ENCODE measurements around the gene TLE3.

The TLE3 gene

DNA sequence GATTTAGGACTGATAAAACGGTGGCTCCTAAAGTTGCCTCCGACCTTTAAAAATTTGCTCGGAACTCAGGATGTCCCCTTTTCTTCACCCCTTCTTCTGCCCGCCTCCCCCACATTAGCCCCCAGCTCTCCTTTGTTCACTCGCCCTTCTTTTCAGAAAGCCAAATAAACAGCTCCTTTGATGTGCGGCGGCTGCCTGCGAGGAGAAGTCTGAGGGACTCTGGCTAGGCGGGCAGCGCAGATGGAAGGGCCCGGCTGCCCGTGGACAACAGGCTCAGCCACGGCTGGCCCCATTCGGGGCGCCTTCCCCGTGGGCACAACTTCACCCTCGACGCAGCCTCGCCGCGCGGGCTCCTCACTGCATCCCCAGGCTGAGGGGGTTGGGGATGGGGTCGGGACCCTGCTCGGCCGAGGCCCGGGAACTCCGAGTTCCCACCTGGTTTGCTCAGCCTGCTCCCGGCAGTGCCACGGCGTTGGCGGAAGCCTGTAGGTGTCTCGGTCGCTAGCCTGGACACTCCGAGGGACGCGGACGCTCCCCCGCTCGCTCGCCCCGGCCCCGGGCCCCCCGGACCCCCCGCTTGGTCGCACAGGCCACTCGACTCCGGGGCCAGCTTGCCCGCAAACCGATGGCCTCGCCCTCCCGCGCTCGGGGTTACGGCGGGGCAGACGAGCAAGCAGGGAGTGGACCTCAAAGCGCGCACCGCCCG, 897 bp upstream of the TLE3 start:
- DNase-seq = peak; percentile 23

DNA sequence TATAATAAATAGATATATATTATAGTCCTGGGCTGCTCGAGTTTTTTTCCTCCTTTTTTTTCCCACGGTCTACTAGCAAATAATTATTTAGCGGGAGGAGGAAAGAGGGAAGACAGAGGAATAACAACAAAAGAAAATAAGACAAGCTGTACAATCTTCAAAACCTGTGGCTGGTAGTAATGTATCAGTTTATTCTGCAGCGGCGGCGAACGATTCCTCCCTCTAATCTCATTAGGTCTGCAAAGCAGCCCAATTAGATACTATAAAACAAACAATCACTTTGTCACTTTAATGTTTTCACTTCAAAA, 390 bp upstream of the TLE3 start:
- DNase-seq = no peak

DNA sequence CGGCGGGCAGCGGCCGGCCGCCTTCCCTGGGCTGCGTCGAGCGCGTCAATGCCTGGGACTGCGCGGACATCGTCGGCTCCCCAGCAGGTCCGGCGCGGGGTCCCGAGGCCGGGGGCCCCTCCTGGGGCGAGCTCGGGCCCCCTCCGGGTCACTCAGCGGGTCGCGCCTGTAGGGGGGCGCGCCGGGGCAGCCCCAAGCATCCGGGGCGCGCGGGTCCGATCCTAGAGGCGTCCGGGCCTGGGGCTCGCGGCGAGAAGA, 725 bp downstream of the TLE3 start:
- DNase-seq = no peak

DNA sequence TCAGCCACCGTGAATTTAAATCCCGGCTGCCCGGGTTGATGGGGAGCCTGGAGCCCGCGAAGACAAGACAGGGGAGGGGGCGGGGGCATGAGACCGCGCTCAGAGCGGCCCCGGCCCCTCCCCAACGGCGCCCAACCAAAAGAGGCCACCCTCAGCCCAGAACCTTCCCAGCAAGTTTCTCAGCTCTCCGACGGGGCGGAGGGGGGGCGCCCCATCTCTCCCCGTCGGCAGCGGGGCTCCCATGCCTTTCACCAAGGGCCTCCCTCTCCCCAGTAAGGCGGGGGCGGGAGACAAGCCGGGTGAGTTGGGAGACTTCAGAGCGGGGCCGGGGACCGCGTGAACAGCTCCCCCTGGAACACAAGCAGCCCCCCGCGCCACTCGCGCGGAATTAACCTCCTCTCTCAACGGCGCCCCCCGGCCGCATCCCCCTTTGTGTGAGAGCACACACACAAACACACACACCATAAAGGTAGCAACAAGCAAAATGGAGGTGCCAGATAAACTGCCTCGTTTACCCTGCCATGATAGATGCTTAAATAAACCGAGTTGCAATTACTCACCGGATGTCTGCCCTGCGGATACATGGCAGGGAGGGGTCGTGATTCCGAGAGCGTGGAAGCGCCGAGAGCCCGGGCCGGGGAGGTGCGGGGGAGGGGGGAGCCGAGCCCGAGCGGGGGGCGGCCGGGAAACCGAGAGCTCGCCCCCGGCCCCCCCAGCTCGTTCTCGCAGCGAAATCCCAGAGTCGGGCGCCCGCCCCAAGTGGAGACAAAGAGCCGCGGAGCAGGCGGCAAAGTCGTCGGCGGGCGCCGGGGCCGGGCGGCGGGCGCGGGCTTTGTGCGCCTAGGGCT, 1.3 kb downstream of the TLE3 start:
- peak; percentile 30 for DNase-seq

DNA sequence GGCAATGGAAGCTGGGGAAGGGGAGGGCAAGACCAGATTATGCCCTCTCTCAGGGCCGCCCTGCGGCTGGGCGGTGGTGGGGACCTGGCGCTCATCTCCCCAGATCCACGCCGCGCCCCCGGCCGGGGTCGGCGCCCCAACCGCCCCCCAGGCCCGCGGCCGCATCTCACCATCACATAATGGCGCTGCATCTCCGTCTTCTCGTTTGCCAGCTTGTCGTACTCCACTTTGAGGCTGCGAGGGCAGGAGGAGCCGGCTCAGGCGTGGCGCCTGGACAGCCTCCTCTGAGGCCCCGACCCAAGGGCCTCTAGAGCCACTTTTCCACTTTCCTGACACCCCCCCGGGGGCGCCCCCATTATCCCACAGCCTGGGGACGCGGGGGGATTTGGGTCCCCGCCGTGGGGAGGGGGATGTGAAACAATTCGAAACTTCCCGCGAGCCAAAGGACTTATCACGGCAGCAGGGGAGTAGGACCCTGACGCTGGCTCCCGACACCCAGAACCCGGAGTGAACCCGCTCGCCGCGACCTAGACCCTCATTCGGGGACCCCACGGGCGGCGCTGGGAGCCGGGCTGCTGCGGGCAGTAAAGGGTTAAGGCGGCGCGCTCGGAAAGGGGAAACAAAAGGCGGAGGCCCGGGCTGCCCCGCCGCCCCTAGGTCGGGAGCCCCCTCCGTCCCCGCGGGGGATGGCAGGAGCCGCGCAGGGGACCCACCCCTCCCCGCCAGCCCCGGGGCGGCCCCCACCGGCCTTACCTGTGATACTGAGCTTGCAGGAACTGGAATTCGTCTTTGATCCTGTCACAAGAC, 2.1 kb downstream of the TLE3 start:
- DNase-seq = no peak

DNA sequence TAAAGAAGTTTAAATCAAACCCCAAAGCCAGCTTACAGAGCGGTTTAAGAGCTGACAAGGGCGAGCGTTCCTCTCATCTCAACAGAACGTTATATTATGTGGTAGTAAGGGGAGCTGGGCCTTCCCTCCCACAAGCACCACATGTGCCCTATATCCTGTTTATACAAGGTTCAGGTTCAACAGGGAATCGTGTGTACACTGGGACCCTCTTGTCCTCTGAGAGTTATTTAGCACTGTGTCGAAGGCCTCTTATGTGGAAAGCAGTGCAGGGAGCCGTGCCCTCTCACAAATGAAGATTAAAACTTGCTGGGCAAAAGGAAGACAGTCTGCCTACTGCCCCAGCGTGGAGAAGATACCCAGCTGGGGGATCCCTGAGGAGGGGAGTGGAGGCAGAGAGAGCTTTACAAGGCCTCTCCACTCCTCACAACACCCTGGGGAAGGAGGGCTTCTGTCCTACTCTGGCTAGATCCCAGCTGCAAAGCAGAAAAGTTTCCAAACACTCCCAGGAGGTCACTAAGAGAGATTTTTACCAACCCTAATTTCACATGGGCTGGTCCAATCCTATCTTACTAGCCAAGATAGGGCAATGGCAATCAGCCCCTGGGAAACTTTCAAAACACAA, 2.9 kb downstream of the TLE3 start:
- no peak for DNase-seq

DNA sequence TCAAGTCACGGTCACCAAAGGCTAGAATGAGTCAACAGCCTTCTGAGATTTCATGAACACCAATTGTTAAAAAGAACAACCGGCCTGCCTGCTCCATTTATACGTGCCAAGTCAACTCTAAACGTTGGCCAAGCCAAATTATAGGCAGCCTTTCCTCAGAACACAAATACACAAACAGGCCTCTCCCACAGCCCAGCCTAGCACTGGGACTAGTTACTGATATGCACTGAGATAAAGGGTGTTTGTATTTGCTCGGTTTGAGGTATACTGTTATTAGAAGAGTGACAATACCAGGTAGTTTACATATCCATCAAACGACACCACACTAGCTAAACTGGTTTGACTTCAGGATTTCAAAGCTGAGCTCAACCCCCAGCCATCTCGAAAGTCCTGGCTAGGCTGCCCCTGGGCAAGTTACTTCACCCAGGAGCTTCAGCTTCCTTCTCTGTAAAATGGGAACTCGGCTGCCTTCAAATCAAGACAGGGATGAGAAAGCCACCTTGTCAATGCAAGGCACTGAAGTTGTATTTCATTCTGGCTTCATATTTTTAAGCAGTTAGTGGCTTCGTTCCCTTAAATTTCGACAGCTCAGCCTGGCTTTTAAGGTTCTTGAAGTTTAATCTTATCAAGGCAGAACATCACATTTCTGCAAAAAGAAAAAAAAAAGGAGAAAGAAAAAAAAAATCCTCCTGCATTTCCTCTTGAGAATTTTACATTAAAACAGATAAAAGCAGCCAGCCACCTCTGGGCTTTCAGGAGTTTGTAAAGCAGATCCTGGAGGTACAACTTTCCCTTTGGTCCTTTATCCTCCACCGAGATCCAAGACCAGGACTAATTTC, 4.0 kb downstream of the TLE3 start:
- DNase-seq = no peak

DNA sequence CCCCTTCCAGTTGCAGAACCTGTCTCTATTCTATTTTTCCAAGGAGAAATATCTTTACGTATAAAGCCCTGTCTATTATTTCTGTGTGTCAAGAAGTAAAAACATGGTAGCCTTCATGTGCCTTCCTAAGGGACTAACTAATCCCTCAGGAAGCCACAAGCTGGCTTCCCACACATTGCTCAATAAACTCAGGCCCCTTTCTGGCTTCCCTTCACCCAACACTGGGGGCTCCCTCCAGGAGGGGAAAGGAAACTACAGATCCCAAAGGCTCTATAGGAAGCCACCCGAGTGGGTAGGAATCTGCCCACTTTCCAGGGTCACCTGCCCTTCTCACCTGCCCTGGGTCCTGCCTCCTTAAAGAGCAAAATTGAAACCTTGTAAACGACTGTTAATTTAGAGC, 4.6 kb downstream of the TLE3 start:
- DNase-seq = no peak

DNA sequence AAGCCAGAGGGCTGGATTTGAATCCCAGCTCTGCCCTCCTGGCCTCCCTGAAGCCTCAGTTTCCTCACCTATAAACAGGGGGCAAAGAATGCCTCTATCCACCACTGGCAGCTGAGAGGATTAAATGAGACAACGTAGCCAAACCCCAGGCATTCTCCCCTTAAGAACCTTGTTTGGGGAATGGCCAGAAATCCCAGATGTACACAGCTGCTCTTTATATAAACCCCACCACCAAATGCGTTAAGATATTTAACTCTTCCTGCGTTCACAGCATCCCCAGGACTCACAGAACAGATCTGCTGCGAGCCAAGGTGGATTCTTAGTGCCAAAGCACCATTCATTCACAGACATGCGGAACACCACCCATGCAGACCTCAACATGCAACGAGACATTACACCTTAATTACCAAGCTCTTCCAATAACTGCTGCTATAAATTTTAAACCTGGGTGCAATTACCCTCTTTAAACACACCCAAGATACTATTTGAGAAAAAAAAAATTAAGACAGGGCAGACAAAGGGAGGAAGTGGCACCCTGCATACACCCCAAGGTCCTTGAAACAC, 5.2 kb downstream of the TLE3 start:
- no peak for DNase-seq

DNA sequence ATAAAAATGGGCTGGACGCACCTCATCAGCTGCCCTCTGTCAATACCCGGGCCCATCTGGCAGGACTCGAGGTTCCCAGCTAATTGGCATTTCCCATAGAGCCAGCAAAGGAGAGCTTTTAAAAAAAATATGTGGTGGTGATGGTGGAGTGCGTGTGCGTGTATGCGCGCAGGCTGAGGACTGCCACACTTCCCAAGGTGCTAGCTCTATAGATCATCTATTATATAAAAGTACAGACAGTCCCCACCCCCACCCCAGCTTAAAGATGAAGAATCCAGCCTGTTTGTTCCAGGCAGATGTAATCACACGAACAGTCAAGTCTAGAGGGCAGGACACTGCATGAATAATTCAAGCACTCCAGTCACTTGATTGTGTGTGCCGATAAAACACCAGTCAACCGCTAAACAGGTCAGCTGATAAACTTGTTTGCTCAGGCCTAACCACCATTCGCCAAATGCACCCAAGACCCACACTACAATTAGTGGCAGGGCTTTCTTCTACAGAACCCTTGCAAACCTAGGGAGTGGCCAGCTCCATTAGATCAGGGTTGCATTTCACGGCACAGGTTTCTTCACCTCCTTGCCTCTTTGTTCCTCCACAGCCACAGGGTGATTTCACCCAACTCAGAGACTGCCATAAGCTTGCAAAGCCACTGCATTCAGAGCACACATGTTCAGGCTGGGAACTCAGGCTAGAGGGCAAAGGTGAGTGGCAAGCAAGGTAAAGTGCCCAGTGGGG, 5.8 kb downstream of the TLE3 start:
- DNase-seq = peak; percentile 18

DNA sequence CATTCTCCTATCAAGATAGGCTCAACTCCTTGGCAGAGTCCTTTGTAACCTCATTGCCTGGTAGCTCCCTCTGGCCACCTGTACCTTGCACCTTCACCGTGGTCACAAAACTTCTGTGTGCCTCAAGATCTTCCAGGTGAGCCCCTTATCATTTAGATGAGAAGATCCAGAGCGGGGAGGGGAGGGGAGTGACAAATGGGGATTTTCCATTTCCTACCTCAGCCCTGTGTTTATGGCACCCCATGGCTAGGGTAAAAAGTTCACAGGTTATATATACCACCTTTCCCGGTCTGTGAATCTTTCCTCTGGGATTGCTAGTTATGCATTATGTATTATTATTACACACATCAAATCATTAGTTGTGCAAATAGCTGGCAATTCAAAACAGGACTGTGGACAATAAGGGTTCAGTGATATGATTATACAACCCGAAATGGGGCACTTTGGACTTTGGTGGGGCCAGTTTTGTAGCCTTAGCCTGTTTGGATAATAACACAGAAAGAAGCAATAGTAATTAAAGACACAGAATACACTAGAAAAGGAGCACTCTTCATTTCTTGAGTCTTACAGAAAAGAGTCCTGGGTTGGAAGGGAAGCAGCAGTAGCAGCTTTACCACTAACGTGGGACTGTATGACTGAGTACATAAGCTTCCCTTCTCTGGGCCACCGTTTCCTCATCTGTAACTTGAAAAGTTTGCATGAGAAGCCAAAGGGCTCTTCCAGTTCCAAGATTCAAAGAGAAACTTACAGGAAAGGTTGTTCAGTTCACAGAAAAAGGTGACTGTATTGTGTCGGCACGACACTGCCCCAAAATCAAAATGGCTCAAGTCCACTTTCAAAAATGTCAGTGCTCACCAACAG, 7.1 kb downstream of the TLE3 start:
- DNase-seq = no peak

DNA sequence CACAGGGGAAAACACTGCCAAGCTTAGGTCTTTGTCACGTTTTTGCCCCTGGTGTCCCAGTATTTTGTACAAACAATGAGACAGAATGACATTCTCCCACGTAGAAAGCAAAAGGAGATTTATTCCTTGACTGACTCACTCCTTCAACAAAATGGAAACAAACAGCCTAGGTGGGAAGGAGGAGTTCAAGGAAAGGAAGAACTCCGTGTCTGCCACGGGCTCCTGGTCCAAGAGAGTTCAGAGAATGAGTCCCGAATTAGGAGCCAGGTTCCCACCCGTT, 8.1 kb downstream of the TLE3 start:
- DNase-seq = no peak

DNA sequence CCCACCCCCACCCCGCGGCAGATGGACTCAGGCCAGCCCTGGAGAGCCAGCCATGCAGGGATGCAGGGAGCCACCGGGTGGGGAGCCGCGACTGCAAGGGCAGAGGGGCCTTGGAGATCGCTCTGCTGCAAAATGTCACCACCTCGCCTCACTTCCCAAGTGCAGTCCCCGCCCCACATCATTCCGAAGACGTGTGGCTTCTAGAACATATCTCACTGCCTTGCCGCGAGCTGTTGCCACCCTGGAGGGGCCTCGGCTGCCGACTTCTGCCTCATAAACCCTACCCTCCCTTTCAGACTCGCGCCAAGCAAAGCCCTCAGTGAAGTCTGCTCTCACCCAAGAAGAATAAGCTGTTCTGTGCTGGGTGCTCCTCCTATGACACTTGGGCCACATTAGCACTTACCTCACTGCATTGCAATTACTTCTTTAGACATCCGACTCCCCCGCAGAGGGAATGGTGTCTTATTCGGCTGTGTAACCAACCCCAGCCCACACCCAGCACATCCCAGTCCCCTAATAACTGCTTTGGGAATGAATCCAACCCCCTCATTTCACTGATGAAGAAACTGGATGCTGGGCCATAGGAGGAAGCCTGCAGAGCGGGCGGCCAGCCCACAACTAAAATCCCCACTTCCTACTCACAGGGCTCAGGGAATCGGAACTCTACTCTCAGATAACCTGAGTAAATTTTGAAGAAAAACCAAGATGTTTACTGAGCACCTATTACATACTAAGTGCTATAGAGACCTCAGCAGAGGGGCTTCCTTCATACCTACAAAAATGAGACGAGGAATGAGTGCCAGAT, 8.6 kb downstream of the TLE3 start:
- DNase-seq = no peak

DNA sequence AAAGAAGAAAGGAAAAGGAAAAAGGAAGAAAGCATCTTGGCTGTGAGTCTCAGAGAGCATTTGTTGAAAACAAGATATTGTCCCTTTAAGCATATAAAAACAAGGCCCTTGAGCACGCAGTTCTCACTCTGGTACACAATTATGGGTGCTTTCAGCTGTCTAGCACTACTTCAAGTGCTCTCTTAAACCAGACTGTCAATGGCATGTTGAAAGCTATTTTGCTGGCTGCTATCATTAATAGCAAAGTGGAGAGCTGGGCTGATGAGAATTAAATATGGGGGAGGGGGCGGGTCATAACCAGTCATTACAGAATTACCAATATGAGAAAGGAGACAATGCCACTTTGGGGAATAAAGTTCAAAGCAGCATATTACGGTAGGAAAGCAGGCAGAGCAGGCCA, 9.3 kb downstream of the TLE3 start:
- DNase-seq = peak; percentile 90

DNA sequence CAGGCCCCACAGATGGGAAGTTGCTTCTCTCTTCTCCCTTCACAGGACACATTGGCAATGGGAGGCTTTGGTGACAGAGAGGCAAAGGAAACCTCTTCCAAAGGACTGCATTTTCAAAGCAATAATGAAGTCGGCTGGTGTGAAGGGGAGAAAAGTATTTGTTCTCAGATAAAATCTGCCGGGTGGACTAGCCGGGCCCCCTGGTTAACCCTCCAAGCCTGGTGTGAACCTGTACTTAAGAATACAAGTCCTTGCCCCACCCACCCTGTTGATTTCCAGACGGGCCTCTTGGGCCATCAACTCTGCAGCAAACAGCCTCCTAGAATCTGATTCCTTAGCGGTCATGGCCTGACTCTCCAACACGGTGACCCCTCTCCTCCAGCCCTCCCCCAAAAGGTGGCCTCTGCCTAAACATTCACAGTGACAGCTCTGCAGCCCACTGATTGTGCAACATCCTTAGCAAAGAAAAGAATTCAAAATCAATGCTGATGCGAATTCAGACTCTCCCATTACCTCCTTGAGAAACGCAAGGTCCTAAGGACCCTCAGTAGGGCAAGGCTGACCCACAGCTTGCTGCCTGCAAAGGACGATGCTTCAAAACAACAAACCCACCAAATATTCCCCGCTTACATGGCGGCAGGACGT, 9.9 kb downstream of the TLE3 start:
- no peak for DNase-seq

DNA sequence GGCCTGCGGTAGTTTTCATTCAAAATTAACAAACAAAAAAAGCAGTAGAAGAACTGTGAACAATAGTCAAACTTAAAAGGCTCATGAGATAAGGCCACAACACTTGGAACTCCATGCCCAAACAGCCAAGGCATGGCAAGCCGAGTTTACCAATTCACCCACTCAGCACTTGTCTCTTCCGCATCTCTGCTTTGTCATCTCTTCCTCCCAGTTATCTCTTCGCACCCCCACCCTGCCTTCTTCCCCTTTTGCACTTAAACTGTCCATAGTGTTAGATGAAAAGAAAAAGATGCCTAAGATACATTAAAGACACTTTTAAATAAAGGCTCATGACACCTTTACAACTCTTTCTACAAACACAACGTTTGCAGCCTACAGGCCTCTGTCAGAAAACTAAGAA, 11.1 kb downstream of the TLE3 start:
- DNase-seq = no peak

DNA sequence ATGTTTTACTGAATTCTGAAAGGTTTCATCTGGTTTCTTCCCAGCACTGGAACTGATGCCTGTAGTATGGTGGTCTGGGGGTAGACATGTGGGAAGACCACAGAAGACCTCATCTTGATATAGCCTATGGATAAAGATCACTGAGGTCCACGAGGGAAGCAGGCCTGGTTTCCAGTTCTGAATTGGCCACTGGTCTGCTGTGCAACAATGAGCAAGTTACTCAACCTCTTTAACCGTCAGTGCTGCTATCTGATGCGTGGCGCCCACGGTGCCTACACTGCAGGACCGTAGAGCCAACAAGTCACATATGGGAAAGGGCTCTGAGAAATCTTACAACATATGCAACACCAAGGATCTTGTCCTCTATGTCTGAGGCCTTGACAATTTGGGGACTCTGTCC, 13.3 kb downstream of the TLE3 start:
- DNase-seq = no peak

DNA sequence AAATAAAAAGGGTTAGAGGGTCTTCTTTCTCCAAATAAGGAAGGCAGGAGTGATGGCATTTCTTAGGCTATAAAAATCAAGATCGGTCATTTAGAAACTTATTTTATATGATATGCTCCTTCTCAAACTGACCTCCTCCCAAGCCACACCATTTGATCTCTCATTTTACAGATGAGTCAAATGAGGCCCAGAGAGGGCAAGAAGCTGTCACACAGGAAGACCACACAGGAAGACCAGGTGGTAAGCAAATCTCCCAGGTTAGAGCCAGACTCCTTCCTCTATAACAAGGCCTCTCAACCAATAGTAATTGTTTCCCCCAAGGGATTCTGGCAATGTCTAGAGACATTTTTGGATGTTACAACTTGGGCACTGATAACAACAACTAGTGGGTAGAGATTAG, 13.8 kb downstream of the TLE3 start:
- DNase-seq = no peak

DNA sequence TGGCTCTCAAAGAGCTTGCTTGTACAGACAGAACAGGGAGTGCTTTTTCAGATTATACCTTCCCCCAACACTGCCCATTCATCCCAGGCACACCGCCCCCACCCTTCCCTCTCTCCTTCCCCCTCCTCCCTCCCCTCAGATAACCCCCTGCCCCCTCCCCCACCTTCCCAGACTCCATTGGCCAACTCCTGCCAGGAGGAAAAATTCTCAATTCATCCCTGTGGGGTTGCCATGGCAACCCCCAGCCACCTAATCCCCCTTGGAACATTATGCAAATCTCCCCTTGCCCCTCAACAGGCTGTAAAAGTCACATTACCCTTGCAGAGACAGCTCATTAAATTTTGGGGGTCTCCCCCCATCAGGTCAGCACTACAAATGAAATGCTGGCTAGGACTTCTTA, 14.3 kb downstream of the TLE3 start:
- DNase-seq = no peak
